HG03571 (cell line): Measurements from ENCODE around the gene SIDT2.
"Not testable (repeated sequence)": the region's sequence is repeated elsewhere in the genome, so short reads cannot be mapped to it uniquely, and the experiment has no call there.

Source experiments
- ATAC-seq: cut with Tn5 transposase; IDR thresholded peaks from one replicate; pipeline ENCODE4 v1.9.1; 2021; ENCODE audit not compliant: unreplicated experiment

Gene SIDT2

DNA sequence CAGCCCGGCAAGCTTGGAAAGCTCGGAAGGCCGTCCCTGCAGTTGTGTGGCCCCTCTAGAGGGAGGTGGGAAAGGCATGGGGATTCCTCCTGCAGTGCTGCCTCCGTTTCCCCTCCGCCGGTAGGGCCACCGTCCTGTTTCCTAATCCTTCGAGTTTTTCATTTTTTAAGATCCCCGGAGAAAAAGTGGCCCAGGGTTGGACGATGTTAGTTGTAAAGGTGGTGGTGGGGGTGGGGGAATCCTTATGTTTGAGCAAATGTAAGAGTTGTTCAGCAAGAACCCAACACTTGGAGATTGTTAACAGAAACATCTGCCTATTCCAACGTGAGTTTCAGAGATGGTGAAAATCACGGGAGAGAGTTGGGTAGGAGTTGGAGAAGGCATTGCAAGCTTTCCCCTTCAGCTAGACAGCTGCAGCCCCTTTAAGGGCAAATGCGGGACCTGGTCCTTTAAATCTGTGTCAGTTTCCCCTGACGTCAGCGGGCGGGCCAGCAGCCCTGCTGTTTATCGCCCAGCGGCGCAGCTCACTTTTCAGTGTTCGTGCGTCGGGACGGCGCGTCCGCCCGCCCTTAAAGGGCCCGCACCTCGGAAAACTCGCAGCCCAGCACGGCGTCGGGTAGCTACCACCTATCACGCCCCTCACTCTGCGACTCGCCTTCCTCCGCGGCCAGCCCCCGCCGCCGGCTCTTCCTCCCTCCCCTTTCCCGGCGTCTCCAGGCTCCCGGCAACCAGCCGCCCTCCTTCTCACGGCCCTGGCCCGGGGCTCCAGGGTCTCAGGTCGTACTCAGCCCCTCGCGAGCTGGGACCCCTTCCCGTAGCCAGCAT lies at the start of gene SIDT2:
TSS of gene SIDT2 (plus strand) at position 534 of the 825 bp plus-strand sequence. CDS start 521 bp downstream, outside the sequence.
- ATAC-seq: peak; percentile 84

DNA sequence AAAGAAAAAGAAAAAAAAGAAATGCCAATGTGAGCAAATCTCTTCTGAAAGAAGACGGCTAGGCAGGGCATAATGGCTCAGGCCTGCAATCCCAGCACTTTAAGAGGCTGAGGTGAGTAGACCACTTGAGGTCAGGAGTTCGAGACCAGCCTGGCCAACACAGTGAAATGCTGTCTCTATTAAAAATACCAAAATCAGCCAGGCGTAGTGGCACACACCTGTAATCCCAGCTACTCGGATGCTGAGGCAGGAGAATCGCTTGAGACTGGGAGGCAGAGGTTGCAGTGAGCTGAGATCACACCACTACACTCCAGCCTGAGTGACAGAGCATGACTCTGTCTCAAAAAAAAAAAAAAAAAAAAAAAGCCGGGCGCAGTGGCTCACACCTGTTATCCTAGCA lies 48.1 kb upstream of the SIDT2 start:
- not testable (repeated sequence) for ATAC-seq

DNA sequence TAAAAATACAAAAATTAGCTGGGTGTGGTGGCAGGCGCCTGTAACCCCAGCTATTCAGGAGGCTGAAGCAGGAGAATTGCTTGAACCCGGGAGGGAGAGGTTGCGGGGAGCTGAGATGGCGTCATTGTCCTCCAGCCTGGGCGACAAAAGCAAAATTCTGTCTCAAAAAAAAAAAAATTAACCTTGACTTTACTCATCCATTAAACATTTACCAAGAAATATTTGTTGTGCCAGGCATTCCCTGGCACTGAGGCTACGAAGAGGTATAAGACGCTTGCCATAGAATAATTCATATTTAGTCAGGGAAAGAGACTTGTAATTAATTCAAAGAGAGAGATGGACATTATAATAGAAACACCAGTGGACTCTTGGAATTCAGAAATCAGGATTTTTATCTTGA lies 47.7 kb upstream of the SIDT2 start:
- no peak for ATAC-seq

DNA sequence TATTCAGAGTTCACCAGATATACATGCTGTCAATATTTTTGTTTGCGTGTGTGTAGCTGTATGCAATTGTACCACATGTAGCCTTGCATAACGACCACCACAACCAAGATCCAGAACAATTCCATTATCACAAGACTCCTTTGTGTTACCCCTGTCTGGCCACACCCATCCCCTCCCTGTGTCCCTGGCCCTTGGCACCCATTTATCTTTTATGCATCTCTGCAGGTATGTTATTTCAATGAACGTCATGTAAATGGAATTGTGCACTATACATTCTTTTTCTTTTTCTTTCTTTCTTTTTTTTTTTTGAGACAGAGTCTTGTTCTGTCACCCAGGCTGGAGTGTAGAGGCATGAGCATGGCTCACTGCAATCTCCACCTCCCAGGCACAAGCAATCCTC lies 44.1 kb upstream of the SIDT2 start:
- ATAC-seq: no peak

DNA sequence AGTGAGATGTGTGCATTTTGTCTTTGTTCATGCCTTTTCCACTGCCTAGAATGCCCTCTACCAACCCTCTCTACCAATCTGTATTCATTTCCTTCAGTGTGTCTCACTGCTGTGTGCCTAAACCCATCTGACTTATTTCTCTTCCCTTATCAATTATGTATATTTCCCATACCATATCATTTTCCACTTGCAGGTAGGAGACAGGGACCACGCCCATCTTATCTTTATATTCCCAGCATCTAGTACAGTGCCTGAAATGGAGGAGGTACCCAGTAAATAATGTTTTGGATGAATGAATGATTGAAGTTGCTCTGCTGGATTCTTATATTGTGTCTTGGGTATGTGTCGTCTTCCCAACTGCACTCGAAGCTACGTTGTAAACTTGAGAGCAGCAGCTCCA lies 43.6 kb upstream of the SIDT2 start:
- not testable (repeated sequence) for ATAC-seq

DNA sequence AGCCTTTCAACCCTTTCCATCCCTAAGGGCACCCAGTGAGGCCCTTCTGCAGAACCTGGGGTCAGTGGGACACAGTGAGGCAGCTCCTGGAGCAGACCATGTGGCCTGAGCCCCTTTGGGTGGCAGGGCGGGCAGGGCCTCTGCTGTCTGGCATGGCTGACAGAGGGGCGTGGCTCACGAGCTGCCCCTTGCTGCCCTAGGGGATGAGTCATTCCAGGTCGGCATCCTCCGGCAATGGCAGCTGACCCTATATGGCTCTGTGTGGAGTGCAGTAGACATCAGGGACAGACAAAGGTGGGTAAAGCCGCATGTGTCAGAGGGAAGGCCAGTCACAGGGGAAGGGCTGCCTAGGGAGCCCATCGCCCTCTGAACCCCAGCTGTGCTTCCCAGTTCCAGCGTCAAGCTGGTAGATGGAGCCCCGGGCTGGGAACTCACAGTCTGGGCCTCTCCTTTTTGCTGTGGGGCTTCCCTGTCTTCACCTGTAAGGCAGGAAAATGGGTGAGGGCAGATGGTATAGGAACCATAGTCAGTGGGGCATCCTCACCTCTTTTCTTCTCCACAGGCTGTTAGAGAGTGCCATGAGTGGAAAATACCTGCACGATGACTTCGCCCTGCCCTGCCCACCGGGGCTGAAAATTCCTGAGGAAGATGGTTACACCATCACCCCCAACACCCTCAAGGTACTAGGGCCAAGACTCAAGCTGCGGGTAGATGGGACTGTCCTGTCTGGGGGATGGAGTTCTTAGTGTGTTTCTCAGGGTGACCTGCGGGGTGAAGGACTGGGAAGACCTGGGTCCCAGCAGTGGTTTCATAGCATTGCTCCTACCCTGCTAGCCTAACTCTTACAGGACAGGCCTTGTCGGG lies 41.1 kb upstream of the SIDT2 start:
- not testable (repeated sequence) for ATAC-seq

DNA sequence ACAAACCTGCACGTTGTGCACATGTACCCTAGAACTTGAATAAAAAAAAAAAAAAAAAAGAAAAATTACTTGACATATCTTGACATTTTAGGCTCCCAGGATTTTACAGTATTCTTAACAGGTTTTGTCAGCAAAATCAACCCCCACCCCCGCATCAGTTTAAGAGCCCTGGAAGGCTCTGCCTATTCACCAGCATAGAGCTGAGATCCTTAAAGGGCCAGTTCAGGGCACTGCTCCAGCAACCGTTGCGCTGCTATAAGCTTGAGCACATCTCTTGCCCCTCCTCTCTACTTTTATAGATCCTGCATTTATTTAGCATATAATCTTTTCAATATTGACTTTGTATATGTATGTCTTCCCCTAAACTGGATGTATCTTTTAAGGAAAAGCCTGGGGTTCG lies 35.2 kb upstream of the SIDT2 start:
- ATAC-seq: peak; percentile 15

DNA sequence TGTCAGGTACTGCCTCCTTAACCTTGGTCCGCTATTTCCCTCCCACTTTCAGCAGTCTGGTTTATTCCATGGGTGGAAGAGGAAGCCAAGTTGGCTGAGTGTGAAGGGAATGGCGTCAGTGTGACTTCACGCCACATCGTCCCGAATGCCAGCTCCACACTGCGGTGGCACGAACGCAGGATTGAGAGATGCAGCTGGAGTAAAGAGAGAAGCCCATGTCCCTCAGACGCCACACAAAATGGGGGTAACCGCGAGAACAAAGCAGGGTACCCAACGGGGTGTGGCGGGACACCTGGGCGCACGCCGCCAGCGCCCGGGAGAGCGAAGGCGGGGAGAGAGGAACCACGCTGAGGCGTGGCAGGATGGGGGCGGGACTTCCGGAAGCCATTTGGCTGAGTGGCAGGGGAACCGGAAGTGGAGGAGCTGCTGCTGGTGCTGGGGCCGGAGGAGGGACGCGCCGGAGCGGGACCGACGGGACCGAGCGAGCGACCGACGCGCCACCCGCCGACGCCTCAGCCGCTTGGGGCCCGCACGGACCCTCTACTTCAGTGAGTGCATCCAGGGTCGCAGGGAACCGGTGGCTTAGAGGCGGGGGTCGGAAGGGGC lies 34.6 kb upstream of the SIDT2 start, which contains the start of gene PAFAH1B2:
TSS of gene PAFAH1B2 (plus strand) at position 417 of the 606 bp plus-strand sequence. CDS start 8,161 bp downstream, outside the sequence.
- ATAC-seq: peak; percentile 90

DNA sequence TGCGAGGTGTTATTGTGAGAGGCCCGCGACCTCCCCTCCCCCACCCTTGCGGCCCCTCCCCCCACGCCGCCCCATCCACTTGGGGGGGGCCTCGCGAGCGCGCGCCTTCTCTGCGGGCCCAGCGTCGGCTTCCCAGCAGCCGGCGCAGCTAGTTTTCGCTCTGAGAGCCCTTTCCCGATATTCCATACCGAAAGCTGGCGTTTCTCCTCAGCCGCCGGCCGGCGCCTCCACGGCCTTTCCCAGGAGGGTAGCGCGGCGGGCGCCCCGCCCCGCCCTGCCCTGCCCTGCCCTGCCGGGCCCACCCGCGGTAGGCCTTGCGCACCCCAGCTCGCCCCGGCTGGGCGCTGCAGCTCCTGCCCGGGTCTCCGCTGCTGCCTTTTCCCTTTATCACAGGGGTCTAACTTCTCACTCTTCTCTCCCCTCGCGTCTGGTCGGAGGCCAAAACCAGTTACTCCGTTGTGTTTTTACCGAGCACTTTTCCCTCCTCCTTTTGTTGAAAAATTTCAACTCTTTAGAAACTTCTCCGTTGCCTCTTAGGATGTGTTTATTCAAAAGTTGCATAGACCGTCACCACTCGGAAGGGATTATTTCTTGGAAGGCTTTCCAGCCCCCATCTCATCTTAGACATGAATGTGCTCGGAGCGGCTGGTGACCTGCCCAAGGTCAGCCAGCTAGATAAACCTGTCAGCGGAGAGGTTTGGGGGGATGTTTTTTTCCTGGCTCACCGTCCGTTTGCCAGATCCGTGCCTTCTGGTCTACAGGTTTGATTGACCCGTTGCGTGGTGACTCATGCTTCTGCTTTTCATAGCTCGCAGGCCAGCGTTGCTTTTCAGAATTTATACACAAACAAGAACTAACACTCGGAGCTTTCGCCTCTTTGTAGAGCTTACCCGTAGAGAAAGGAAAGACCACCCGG lies 33.8 kb upstream of the SIDT2 start:
- peak; percentile 42 for ATAC-seq

DNA sequence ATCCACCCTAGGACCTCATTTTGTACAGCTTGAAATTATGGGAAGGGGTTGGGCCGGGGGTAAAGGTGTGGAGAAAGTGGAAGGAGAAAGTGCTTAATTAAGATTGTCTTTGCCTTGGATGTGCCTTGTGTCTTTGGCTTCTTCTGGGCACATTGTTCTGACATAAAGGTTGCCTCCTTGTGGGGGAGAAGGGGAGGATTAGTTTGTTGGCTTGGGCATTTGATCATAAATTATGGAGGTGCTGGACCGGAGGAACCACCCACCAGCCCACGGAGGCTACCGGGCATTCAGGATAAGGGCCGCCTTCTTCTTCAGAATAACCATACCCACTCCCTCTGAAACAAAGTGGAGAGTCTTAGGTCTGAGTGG lies 33.2 kb upstream of the SIDT2 start:
- no peak for ATAC-seq

DNA sequence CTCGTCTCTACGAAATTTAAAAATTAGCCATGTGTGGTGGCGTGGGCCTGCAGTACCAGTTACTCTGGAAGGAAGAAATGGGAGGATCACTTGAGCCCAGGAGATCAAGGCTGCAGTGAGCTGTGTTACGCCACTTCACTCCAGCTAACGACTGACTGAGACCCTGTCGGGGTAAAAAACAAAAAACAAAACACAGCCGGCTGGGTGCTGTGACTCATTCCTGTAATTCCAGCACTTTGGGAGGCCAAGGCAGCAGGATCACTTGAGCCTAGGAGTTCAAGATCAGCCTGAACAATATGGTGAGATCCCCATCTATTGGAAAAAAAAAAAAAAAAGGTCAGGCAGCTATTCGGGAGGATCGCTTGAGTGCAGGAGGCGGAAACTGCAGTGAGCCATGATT lies 32.0 kb upstream of the SIDT2 start:
- ATAC-seq: no peak

DNA sequence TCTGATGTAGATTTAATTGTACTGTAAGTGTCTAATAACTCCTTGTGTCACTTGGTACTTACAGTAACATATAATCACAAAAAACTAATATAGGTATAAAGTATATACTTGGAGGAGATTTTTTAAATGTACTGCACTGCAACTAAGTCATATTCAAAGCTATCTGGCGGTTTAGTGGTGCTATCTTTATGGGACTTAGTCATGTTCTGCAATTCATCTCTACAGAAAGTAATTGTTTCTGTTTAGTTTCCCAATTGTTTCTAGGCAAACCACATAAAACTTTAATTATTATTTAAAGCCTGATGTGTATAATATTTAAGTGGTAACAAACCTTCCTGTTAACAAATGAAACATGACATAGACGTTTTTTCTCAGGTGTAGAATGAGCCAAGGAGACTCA lies 26.5 kb upstream of the SIDT2 start:
- no peak for ATAC-seq

DNA sequence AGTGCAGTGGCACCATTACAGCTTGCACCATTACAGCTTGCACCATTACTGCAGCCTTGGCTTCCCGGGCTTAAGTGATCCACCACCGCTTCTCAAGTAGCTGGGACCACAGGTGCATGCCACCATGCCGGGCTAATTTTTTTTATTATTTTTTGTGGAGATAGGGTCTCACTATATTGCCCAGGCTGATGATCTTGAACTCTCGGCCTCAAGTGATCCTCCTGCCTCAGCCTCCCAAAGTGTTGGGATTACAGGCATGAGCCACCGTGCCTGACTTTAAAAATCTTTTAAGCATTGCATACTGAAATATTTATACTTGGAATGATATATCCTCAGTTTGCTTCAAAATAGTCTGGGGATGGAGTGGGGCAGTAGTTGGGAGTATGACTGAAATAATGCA lies 24.1 kb upstream of the SIDT2 start:
- no peak for ATAC-seq

DNA sequence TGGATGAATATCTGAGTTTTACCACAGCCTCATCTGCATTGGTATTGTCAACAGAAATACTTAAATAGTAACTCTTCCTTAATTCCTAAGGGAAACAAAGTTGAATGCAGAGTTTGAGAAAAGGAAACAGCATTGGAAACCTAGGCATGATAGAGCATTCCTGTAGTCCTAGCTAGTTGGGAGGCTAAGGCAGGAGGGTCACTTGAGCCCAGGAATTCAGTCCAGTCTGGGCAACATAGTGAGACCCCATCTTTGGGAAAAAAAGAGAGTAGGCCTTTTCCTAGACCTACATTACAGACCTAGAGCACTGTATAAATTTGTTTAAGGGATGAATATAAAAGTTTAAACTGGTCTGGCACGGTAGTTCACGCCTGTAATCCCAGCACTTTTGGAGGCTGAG lies 21.0 kb upstream of the SIDT2 start:
- ATAC-seq: no peak

DNA sequence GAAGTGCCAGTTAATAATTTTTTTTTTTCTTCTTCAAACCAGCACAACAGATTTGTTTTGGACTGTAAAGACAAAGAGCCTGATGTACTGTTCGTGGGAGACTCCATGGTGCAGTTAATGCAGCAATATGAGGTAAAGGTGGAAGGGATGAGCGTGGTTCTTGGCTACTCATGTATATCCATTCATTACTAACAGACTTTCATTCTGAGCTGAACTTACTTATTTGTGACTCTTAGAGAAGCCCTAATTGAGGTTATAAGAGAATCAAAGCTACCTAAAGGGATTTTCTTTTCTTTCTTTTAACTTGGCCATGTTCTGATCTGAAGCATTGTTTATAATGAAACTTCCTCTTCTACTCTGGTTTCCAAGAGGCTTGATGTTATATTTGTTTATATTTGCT lies 18.7 kb upstream of the SIDT2 start:
- ATAC-seq: no peak

DNA sequence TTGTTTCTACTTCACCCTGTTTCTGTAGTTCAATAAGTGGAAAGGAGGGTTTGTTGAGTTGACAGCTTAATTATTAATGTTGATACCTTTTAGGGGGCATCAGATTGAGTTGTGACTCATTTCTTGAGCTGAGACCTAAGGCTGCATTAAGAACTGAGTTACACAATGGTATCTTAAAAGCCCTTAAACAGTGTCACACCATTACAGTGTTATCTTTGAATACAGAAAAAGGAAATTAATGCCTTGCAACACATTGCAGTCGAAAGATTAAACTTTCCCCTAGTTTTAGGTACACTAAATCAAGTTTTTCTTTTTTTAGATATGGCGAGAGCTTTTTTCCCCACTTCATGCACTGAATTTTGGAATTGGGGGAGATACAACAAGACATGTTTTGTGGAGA lies 17.7 kb upstream of the SIDT2 start:
- ATAC-seq: no peak

DNA sequence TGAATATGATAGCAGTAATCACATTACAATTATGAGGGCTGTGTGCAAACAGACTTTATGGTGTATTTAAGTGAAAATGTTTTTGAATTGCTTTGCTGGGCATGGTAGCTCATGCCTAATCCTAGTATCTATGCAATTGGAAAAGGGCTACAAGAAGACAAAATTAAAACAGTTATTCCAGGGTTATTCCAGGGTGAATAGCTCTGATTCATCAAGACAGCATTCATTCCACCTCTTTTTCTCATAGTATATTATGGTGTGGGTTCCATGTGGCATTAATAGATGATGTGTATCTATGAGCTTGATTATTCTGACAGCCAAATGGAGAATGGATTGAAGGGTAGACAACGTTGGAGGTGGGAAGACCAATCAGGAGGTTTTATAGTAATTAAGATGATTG lies 12.1 kb upstream of the SIDT2 start:
- ATAC-seq: no peak

DNA sequence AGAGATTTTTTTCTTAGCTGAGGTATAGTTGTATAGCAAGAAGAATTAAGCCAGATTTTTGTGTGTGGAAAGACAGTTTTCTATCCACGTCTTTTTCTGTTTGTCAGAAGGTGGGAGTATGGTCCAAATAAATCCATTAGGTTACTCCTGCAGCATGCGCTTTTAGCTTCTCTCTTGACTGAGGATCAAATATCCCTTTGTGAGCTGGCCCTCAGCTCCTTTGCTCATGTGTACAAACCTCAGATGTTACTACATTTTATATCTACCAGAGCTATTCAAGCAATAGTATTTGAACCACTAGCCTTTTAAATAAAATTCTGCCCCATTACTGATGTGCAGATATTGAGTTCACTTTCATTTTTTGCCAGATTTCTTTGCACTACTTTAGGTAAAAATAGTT lies 8.8 kb upstream of the SIDT2 start:
- ATAC-seq: no peak

DNA sequence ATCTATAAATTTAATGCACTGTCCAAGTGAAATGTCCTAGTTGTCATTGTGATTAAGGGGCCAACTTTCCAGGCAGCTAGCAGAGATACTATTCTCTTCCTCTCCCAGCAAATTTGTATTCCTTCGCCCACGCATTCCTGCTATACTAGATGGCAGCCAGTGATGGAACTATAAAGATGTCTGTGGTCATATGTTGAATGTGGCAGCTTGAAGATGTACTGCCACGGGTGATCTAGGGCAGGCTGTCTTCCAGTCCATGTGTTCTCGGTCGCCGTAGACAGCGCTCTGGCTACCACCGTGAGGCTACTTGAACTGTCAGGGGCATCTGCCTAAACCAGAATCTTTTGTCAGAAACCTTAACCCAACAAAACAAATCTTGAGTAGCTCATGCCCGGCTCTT lies 8.3 kb upstream of the SIDT2 start:
- no peak for ATAC-seq

DNA sequence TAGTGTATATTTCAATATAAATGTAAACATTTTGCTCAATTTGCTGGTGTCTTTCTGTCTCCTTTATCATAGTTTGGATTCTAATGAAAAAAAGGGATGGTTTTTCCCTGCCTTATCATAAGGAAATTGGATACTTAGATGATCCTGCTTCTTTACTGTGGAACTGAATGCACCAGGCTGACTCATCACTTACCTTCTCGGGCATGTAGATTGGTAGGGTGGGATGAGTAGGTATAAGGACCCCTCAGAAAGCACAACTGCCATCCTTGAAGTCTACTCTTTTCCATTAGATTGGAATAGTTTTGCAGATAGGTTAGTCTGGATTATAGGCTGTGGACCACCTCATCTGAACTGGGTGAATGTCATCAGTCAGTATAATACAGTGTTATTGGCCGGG lies 7.5 kb upstream of the SIDT2 start:
- ATAC-seq: no peak
